HT1080 (cell line): Measurements from ENCODE around the gene SIN3A. TPM values are rescaled to one million over a fixed set of nuclear protein-coding genes. Genes with fewer than 3 reads are reported as not detected.

Source experiments
- DNase-seq: peaks from one replicate; pipeline ENCODE4 v3.0.0-alpha.2; 2015; ENCODE audit warnings: low read depth
- total RNA-seq: library from RNA; depleted of rRNA; stranded (reverse); fragments of >200 nt; shearing (Covaris generic); gene quantifications from 2 replicates; pipeline ENCODE4 v1.2.3, GENCODE V29; 2014

The SIN3A gene
- total RNA-seq, 1 experiment from 2014 or later: 34.2 TPM

DNA sequence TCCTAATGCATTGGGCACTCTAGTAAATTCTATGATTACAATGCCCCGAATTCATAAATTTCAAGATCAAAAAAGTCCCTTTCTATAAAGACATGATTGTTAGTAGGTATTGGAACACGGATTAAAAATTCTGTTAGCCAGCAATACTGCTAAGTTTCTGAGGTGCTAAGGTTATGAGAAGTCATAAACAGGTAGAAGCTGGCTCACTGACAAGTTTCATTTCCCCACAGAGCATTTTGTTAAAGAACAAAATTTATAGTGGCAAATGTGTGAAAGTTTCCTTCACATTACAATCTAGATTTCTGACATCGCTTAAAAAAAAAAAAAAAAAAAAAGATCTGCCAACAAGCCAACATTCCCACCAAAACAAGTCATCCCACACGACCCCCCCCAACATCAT, 70.7 kb downstream of the SIN3A start:
- DNase-seq: no peak

- no peak for DNase-seq
Measured at GRCh38 chr15:75371901-75372688, 79.4 kb downstream of the SIN3A start.

DNA sequence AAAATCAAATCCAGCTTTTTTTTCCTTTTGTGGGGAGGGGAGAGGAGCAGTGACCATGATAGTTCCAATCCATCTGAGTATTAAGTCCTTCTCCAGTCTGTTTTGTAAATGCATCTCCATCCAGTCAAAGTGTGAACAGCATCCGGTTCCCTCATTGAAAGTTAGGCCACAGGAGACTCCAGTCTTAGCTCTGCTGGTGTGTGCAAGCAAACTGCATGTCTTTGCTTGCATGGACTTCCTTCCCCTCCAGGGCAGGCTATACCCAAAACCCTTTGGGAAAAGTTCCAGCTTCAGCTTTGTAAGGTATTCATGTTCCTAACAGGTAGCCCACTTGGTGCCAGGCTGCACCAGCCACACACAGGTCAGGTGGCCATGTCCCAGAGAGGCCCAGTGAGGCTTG, 80.0 kb downstream of the SIN3A start:
- DNase-seq: no peak

DNA sequence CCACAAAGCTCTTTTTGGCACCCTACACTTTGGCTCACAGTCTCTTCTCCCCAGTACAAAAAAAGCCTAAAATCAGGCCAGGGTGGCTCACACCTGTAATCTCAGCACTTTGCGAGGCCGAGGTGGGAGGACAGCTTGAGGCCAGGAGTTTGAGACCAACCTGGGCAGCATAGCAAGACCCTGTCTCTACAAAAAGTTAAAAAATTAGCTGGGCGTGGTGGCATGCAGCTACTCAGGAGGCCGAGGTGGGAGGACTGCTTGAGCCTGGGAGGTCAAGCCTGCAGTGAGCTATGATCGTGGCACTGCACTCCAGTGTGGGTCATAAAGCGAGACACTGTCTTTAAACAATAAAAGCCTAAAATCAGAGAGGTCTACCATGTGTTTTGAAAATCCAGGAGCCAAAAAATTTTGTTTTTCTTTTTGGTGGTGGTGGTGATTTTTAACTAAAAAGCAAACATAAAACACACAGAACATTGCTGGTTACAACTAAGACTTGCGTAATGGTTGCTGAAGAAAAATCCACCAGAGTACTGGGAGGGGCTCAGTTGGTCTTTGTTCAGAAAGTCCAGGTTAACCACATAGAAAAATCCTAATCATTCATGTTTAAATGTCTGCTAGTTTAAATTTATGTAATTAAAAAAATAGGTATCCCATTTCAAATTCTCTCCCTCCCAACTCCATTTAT, 81.5 kb downstream of the SIN3A start:
- DNase-seq: no peak

DNA sequence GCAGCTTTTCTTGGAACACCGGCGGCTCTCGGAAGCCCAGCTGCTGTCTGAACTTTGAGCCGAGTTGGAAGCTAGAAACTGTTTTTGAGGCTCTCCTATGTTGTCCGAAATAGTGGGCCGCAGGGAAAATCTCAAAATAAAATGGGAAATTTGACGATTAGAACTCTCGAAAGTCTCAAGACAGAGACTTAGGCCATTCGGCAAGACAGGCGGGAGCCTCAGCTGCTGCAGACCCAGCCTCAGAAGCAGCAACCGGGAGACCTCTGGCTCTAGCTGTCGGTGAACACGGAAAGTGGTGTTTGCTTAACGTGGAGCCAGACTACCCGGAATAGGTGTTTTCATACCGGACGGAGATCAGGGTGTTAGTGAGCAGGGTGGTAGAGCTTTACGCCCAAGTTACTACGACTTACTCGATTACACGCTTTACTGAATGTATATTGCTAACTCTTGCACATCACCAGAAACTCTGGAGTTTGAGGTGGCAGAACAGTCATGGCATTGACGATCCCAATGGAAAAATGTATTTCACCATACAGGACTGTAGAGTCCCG, 82.7 kb downstream of the SIN3A start:
- no peak for DNase-seq

DNA sequence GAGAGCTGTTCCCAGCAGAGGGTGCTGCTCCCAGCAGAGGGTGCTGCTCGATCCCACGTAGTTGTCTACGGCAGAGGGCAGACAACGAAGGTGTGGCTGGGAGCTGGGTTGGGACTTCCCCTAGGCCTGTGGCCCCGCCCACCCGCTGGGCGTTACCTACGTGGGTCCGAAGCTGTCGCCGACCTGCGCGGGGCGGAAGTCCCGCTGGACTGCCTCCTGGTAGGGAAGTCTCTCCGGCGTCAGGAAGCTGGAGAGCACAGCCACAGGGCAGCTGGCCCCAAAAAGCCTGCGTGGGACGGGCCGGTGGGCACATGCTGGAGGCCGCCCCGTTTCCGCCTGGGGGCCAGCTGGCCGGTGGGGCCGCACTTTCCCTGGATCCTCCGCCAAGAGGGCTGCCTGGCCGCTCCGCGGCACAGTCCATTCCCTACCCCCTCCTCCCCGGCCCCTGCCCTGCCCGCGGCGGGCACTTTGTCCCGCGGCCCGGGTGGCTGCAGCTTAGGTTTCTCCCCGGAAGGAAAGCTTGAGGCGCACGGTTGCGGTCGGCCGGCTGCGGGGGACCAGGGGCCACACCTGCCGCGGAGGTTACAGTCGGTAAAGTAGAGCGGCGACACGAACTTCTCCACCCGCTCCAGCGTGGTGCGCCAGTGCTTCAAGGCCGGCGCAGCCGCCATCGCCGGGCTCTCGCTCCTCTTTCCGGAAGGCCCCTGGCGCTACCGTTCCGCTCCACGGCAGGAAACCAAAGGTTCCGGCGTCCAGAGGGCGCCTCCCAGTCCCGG, 83.4 kb downstream of the SIN3A start, which contains the start of gene MAN2C1:
MAN2C1 (minus strand) TSS at position 695 of the 776 bp plus-strand sequence; CDS start at position 671, 24 bp downstream.
- DNase-seq: peak; percentile 97

DNA sequence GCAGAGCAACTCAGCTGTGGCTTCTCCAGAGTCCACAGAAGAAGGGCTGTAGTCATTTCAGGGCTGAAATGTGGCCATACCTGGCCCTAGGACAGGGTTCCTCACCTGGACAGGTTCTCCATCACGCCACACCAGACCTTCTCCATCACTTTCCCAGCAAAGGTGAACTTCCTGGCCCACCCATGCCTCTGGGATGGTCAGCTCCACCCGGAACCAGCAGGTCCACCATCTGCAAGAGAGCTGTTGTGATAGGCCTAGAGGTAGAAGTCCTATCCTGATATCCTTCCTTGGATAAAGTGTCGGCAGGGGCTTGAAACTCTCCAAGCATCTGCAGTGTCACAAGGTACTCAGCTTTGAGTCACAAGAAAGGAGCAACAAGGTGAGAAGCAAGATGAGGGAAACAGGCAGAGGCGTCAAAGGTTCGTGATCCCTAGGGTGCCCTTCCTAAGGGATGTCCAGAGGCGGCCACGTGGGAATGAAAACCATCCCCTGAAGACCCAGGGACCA, 84.0 kb downstream of the SIN3A start:
- no peak for DNase-seq

DNA sequence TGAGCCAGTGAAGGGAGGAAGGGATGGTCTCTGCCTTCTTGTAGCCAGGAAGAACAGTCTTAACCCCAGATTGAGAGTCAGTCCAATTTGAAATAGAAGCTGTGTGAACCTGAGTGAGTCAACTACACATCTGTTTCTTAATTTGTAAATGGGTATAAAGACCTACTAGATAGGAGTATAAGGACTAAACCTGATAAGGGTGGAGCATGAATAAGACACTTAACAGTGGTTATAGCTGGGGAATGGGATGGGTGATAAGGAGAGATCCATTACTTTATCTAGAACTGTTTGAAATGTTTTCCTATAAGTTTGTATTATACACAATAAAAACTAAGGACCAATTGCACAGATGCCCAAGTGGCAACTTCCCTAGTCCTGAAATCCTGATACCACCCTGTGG, 84.5 kb downstream of the SIN3A start:
- DNase-seq: no peak

DNA sequence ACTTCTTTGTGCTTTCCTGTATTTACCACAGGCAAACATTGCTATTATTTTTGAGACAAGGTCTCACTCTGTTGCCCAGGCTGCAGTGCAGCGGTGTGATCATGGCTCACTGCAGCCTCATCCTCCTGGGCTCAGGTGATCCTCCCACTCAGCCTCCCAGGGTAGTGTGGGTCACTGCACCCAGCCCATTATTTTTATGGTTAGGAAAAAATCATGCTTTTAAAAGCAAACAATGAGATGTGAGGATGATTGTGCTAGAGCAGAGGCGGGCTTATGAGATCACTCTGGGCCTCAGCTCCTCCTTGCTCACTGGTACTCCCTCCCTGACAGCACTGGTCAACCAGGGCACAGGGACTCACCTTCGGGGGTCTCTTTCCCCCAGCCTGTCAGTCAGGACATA, 85.3 kb downstream of the SIN3A start:
- no peak for DNase-seq

DNA sequence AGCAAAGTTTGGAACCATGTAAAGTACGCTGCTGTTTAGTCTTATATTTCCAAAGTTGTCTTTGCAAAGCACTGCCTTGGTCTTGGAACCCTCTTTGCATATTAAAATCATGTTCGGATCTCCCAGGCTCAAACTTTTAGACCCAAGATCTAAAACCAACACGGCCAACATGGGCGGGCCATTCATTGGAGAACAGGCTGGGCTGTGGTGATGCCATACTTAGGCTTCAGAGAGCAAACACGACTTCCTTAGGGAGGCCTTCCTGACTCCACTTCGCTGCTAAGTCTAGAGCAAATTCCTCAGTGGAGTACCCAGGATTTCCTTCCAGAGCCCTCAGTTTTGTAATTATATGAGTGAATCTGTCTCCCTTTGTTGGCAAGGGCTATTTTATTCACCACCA, 86.6 kb downstream of the SIN3A start:
- DNase-seq: no peak

GRCh38 chr15:75363786-75364185, 87.7 kb downstream of the SIN3A start:
- no peak for DNase-seq

DNA sequence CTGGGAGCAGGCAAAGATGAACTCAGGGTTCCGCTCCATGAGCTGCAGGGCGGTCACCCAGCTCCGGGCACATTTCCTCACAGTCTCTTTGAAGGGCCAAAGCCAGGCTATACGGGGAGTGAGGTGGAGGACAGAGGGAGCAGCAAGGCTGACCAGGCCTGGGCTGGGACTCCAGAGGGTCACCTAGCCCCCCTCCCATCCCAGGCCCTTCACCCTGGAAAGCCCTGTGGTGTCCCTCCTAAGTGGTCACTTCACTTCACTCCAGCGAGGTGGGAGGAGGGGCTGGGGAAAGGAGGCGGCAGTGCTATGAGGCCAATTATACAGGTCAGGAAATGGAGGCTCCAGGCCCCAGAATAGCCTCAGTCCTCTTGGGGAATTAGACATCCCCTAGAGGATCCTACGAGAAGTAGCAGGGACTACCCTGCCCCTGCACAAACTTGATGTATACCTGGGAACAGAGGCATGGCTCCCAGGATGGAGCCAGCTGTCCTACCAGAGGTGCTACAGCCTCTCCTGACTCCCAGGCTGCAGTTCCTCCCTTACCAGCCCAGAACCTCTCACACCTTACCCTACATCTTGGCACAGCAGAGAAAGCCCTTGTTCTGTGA, 88.7 kb downstream of the SIN3A start:
- DNase-seq: no peak

GRCh38 chr15:75361989-75362641, 89.4 kb downstream of the SIN3A start:
- no peak for DNase-seq

GRCh38 chr15:75361361-75361988, 90.0 kb downstream of the SIN3A start:
- no peak for DNase-seq

DNA sequence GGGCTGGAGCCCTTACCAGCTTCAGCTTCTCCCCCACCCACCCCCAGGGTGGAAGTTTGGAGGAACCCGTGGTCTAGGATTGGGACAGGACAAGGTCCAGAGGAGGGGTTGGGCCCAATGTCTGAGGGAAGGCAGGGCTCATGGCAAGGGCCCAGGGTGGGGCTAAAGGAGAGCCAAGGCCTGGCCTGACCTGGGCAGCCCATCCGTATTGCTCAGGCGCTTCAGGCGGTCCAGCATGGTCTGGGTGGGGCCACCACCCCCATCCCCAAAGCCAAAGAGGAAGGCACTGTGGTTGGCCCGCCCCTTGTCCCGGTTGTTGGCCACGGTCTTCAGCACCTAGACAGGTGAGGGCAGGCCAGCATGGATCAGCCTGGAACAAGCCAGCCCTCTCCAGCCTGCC, 90.6 kb downstream of the SIN3A start:
- DNase-seq: no peak

DNA sequence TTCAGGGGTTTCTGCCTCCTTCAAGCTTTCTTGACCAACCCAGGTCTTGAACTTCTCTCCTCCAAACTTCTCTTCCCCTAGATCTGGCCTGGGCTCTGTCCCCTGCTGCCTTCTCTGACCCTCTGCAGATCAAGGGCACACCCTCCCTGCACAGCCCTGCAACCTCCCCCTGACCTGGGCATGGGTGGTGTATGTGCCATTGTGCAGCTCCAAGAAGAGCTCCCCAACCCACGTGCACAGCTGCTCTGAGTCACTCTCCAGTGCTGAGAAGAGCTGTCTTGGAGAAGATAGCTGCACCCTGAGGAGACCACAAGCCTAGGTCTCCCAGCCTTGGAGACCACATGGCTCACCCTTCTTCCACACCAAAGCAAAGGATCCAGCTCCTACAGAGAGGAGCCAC, 91.1 kb downstream of the SIN3A start:
- no peak for DNase-seq

GRCh38 chr15:75359537-75360250, 91.8 kb downstream of the SIN3A start:
- DNase-seq: no peak

GRCh38 chr15:75358771-75359536, 92.5 kb downstream of the SIN3A start:
- DNase-seq: no peak
